Measurements from ENCODE around the gene LRFN4.

Gene LRFN4

GRCh38 chr11:66870616-66871520 is 14.0 kb downstream of the LRFN4 start:
- DNase-seq (ENCODE audit: low read depth): no peak

GRCh38 chr11:66871521-66871901 is 14.6 kb downstream of the LRFN4 start:
- DNase-seq (ENCODE audit: low read depth): no peak

GRCh38 chr11:66874232-66874631 is 17.4 kb downstream of the LRFN4 start:
- no peak for DNase-seq (ENCODE audit: low read depth)

GRCh38 chr11:66875378-66875777 is 18.5 kb downstream of the LRFN4 start:
- no peak for DNase-seq (ENCODE audit: low read depth)

GRCh38 chr11:66877588-66878385 is 20.9 kb downstream of the LRFN4 start:
- DNase-seq (ENCODE audit: low read depth): no peak

- no peak for DNase-seq (ENCODE audit: low read depth)
Measured at GRCh38 chr11:66878474-66878873, 21.6 kb downstream of the LRFN4 start.

- DNase-seq (ENCODE audit: low read depth): no peak
Measured at GRCh38 chr11:66879000-66879399, 22.1 kb downstream of the LRFN4 start.

- DNase-seq (ENCODE audit: low read depth): no peak
Measured at GRCh38 chr11:66879583-66879982, 22.7 kb downstream of the LRFN4 start.

GRCh38 chr11:66879999-66880398 is 23.1 kb downstream of the LRFN4 start:
- no peak for DNase-seq (ENCODE audit: low read depth)

GRCh38 chr11:66880496-66881450 is 23.9 kb downstream of the LRFN4 start:
- no peak for DNase-seq (ENCODE audit: low read depth)

- DNase-seq (ENCODE audit: low read depth): no peak
Measured at GRCh38 chr11:66881451-66881835, 24.6 kb downstream of the LRFN4 start.

GRCh38 chr11:66881927-66882452 is 25.1 kb downstream of the LRFN4 start:
- no peak for DNase-seq (ENCODE audit: low read depth)

GRCh38 chr11:66882561-66883015 is 25.7 kb downstream of the LRFN4 start:
- DNase-seq (ENCODE audit: low read depth): no peak

- peak; percentile 25 for DNase-seq (ENCODE audit: low read depth)
Measured at GRCh38 chr11:66883016-66883965, 26.4 kb downstream of the LRFN4 start.

- no peak for DNase-seq (ENCODE audit: low read depth)
Measured at GRCh38 chr11:66884443-66884842, 27.6 kb downstream of the LRFN4 start.

- DNase-seq (ENCODE audit: low read depth): no peak
Measured at GRCh38 chr11:66885469-66885868, 28.6 kb downstream of the LRFN4 start.

GRCh38 chr11:66885950-66886440 is 29.1 kb downstream of the LRFN4 start:
- no peak for DNase-seq (ENCODE audit: low read depth)

GRCh38 chr11:66886671-66887221 is 29.9 kb downstream of the LRFN4 start:
- DNase-seq (ENCODE audit: low read depth): no peak

GRCh38 chr11:66887526-66887925 is 30.7 kb downstream of the LRFN4 start:
- DNase-seq (ENCODE audit: low read depth): no peak

- no peak for DNase-seq (ENCODE audit: low read depth)
Measured at GRCh38 chr11:66888282-66888681, 31.4 kb downstream of the LRFN4 start.

Data from activated T-helper 9 cell treated with anti-CD3 and anti-CD28 coated beads, Interleukin-2, amount 50 U/mL, for 16 hours (primary cell).